ENCODE results near the gene BCAS4.
"Not testable (repeated sequence)": the region's sequence is repeated elsewhere in the genome, so short reads cannot be mapped to it uniquely, and the experiment has no call there.

The BCAS4 gene

GRCh38 chr20:50874111-50874757 is 79.4 kb downstream of the BCAS4 start:
- no peak for DNase-seq

GRCh38 chr20:50874758-50875665 is 80.2 kb downstream of the BCAS4 start:
- DNase-seq, result no peak

DNA sequence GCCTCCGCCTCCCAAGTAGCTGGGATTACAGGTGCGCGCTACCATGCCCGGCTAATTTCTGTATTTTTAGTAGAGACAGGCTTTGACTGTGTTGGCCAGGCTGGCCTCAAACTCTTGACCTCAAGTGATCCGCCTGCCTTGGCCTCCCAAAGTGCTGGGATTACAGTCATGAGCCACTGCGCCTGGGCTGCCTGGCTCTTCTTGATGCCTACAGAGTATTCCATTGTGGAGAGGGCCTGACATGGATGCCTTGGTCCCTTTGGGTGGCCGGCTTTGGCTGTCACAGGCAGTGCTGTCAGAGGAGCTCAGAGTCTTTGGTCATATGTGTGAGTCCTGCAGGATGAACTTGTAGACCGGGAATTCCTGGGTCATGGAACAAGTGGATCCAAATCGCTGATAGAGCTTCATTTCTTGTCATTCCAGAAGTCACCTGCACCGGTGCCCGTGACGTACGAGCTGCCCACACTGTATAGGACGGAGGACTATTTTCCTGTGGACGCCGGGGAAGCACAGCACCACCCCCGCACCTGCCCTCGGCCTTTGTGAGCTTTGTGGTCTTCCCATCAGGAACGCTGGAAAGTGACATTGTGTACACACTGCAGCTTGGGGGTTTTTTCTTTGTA is 81.3 kb downstream of the BCAS4 start:
- no peak for DNase-seq

- no peak for DNase-seq
Measured at GRCh38 chr20:50876816-50877215, 82.0 kb downstream of the BCAS4 start.

DNA sequence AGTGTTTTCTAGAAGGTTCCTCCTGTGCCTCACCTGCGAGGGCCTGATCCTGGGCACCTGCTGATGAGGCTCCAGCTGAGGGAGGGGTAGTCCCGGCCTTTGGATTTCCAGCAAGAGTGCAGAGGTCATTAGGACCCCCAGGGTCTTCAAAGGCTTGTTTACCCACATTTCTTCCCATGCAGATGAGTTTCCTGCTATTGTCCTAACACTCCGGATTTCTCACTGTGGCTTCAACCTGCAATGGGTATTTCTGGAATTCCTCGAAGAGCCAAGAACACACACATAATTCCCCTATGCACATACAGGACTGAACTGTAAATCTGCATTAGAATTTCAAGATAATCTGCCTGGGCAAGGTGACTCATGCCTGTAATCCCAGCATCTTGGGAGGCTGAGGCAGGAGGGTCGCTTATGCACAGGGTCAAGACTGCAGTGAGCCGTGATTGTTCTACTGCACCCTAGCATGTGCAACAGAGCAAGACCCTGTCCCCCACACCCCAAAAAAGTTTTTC is 82.4 kb downstream of the BCAS4 start:
- DNase-seq, result no peak

DNA sequence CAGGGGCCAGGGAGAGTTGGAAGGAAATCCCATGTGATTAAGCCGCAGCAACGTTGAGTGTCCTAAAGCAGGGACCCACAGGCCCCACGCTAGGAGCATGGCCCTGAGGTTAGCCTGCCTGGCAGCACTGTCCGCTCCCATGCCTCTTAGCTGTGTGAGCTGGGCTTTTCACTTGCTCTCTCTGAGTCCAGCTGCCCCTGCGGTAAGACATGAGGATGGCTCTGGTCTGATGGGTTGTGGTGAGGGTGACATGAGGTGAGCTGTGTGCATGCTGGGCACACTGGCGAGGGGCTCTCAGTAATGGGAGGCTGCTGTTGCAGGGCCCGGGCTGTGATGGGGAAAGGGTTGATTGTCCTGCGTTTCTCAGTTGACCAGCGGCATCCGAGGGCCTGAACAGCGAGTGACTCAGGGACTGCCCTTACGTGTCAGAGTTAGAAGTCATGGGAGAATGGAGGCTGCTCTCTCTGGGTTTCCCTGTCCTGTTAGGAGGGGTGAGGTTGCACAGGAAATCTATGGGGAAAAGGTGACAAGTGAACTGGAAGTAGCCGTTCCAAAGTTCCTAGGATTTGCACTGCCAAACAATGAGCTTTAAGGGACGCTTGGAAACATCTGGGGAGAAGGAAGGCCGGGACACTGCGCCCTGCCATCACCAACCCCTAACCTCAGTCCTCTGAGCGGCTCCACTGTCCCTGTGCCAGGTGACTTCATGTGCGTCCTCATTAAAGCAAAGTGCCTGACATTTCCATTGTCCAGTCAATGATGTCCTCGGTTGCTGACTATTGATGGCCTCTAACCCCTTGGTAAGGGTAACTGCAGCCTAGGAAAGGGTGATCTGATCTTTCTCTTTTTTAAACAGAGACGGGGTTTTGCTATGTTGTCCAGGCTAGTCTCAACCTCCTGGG is 85.0 kb downstream of the BCAS4 start:
- DNase-seq, result no peak

- DNase-seq, result not testable (repeated sequence)
Measured at GRCh38 chr20:50881759-50882424, 87.0 kb downstream of the BCAS4 start.

- DNase-seq, result no peak
Measured at GRCh38 chr20:50883856-50884255, 89.0 kb downstream of the BCAS4 start.

GRCh38 chr20:50885068-50885467 is 90.2 kb downstream of the BCAS4 start:
- no peak for DNase-seq

GRCh38 chr20:50885781-50886180 is 90.9 kb downstream of the BCAS4 start:
- no peak for DNase-seq

DNA sequence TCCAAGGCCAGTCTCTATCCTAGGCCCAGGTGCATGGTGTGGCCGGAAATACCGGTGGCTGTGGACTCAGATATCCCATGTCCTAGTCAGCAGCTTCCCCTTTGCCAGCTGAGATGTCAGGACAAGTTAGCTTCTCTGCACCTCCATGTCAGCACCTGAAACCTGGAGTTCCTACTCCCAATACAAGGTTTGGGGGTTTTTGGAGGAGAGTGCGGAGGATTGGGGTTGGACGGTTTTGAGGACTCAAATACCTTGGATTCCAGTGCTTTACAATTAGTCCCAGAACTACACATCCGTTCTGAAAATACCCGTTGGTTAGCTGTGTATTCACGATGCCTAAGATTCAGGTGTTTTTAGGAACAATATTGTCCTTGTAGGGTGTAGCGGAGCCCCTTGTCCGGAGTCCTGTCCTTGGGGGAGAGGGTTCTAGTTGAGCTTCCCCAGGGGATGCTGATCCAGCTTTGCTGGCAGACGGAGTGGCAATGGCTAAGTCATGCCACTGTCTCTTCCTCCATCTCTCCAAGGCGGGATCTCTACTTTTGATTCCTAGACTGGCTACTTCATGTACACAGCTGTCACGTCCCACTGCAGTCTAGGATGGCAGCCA is 91.4 kb downstream of the BCAS4 start:
- DNase-seq, result no peak

DNA sequence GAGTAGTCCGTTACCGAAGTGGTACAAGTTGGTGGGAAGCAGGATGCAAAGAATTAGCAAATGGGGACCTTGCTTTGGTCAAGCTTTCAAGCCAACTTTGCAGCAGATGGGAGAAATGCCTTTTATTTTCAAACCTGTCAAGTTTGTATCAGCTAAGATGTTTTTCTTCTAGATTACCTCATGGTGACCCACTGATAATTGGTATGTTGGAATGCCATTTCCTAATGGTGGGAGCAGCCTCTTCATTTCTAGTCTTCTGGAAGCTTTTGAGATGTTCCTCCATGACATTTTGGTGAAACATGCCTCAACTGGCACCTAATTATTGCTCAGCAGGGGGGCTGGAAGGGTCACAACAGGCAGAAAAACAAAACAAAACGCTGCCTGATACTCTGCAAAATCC is 92.7 kb downstream of the BCAS4 start:
- no peak for DNase-seq

DNA sequence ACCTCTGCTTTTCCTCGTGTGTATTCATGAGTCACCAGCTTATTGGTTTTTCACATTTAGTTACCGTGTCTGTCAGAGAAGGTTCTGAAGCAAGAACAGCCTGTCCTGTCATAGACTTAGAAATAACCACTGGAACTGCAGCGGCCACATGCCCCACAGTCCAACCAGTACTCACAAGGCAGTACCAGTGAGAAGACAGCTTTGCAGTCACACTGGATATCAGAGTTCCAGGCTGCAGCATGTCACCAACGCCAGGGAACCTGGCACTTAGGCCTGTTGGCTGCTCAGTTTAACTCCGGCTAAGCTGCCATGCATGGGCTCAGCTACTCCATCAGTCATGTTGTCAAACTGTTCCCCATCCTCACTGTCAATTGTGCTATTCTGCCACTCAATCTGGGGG is 96.3 kb downstream of the BCAS4 start:
- no peak for DNase-seq

DNA sequence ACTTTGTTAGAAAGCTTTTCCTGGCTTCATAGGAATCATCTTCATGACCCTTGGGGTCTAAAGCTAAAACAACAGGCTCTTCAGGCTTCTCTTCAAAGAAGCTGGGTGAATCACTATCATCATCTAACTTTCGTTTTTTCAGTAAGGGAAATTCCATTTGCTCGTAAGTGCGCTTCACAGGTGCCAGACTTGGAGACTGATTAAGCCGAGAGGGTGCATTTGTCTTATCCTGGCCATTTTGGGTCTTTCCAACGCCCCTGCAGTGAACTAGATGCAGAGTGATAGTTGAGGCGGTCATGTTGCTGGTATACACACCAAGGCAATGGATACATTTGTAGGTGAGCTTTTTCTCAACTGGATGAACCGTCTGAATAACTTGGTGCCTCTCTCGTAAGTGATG is 97.5 kb downstream of the BCAS4 start:
- no peak for DNase-seq

- DNase-seq, result no peak
Measured at GRCh38 chr20:50893620-50894019, 98.8 kb downstream of the BCAS4 start.

DNA sequence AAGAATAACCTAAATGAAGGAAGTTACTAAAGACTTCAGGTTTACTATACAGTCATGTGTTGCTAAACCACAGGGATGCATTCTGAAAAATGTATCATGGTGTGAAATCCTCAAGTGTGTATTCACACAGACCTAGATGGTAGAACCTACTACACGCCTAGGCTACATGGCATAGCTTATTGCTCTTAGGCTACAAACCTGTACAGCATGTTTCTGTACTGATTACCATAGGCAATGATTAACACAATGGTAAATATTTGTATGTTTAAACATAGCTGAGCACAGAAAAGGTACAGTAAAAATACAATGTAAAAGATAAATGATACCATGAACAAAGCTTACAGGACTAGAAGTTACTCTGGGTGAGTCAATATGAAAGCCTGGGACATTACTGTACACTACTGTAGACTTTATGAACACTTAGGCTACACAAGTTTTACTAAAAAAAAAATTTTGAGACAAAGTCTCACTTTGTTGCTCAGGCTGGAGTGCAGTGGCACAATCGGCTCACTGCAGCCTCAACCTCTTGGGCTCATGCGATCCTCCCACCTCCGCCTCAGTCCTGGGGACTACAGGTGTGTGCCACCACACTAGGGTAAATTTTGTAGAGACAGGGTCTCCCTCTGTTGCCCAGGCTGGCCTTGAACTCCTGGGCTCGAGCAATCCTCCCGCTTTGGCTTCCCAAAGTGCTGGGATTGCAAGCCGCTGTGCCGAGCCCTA is 100.4 kb downstream of the BCAS4 start:
- no peak for DNase-seq

DNA sequence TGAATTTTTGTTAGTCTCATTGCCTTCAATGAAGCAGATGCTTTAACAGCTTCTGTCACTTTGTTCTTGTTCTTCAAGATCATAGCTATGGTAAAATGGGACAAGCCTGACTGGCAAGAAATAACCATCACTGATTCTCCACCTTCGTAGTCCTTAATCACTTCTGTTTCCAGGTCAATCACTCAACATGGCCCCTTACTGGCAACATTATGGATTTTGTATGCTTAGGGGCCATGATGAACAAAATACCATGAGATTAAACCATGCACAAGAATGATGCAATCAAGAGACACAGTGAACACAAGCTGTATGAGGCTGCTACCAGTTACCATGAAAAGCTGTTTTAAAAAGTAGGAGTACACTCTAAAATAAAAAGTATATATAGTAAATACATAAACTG is 103.6 kb downstream of the BCAS4 start:
- no peak for DNase-seq

DNA sequence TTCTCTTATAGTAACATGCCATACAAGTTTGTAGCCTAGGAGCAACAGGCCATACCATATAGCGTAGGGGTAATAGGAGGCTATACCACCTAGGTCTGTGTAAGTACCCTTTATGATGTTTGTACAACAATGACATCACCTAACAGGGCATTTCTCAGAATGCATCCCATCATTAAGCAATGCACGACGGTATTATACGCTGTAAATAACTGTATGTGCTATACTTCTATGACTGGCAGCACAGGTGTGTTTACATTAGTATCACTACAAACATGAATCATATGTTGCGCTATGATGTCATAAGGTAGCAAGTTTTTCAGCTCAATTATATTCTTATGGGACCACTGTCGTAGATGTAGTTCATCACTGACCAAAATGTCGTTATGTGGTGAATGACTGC is 105.4 kb downstream of the BCAS4 start:
- no peak for DNase-seq

GRCh38 chr20:50901301-50901700 is 106.4 kb downstream of the BCAS4 start:
- DNase-seq, result no peak
